ENCODE results near the gene PROP1. TPM values are rescaled to one million over a fixed set of nuclear protein-coding genes. Genes with fewer than 3 reads are reported as not detected.

PROP1 gene
- total and polyA plus RNA-seq, 2 of the 4 experiments (the other 2 are of a cell fraction), result not detected

- Histone ChIP-seq H2AK9ac (replicated peaks; ENCODE audit: low read depth, low read length, poor library complexity) (no peak overlapping the region), H2BK15ac (ENCODE audit: low read depth, low read length) (no peak overlapping the region), H2BK120ac (ENCODE audit: low read depth, low read length) (no peak overlapping the region), H4K8ac (ENCODE audit: low read depth in 2 of 2, low read length in 2 of 2) (no peak overlapping the region), H4K5ac (ENCODE audit: low read depth, low read length) (no peak overlapping the region), H3K9ac (ENCODE audit: low read depth, low read length) (no peak overlapping the region), H2AK5ac (ENCODE audit: low read depth, low read length) (no peak overlapping the region), H3K14ac (replicated peaks; ENCODE audit: low read depth, low read length) (no peak overlapping the region), H3K4me3 (ENCODE audit: insufficient read depth, low read depth, low read length) (no peak overlapping the region), H3K23ac (ENCODE audit: low read depth, low read length) (no peak overlapping the region), H3K9me1 (ENCODE audit: insufficient read depth, low read length) (no peaks in the 10 kb centered on the region), H4K20me1 (ENCODE audit: insufficient read depth, low read length) (no peaks in the 10 kb centered on the region), H3K79me1 (ENCODE audit: low read depth in 1 of 2, low read length in 2 of 2) (no peaks in the 10 kb centered on the region), H3K56ac (ENCODE audit: extremely low read depth, insufficient read depth, low read length) (no peak overlapping the region), H3K36me3 (ENCODE audit: control insufficient read depth, insufficient read depth, low read length) (no peaks in the 10 kb centered on the region), H3K4me2 (ENCODE audit: low read depth, low read length) (no peak overlapping the region), H2BK20ac (ENCODE audit: low read depth, low read length) (no peak overlapping the region), H3K27ac (ENCODE audit: insufficient read depth, low read length) (no peak overlapping the region), H3K9me3 (ENCODE audit: control insufficient read depth, insufficient read depth, low read length) (no peaks in the 10 kb centered on the region), H3K4ac (ENCODE audit: low read depth, low read length) (no peak overlapping the region), H3K27me3 (ENCODE audit: control insufficient read depth, insufficient read depth, low read length) (peaks cover 9% of the 10 kb centered on the region), H2AFZ (replicated peaks; ENCODE audit: low read length, poor library complexity) (no peak overlapping the region), H4K91ac (ENCODE audit: insufficient read depth, low read depth, low read length) (no peak overlapping the region), H3K4me1 (ENCODE audit: control insufficient read depth, insufficient read depth, low read length) (no peaks in the 10 kb centered on the region), H2BK5ac (ENCODE audit: low read depth, low read length, poor library complexity, severe bottlenecking) (no peak overlapping the region), H3K18ac (ENCODE audit: low read depth, low read length) (no peak overlapping the region)
- BruUV-seq (replicated peaks), result no TSS peak
- ATAC-seq (ENCODE audit: low read depth) (no peak), DNase-seq (no peak)
- 46% methylated on average over 1 of the region's 6 CpGs; no CpG with 5 or more reads in 1 of the 2 experiments for WGBS, 2 experiments (ENCODE audit: extremely low coverage in 2 of 2, insufficient read length in 1 of 2)
- in situ Hi-C loops (cut with MboI; ENCODE audit: low sequenced_read_pairs) (no loop called here), dilution Hi-C loops (cut with HindIII; ENCODE audit: low sequenced_read_pairs, unreplicated experiment) (no loop called here), intact Hi-C loops (cut with micrococcal nuclease) (no loop called here)
- CTCF ChIA-PET, result no interaction called here
- POLR2A ChIA-PET (ENCODE audit: unreplicated experiment), result no interaction called here
- no peak for TF ChIP-seq RCOR1 (IDR thresholded peaks at IDR 0.05; ENCODE audit: insufficient replicate concordance, low read length)
- TF ChIP-seq RFX5 (IDR thresholded peaks at IDR 0.05; ENCODE audit: low read depth, low read length), result no peak
- no peak for TF ChIP-seq CHD1 (IDR thresholded peaks at IDR 0.05; ENCODE audit: low read depth, low read length)
- TF ChIP-seq FOS (IDR thresholded peaks at IDR 0.05; ENCODE audit: low read depth, low read length), result no peak
- TF ChIP-seq MAZ (IDR thresholded peaks at IDR 0.05; ENCODE audit: borderline replicate concordance, low read depth, low read length), result no peak
- TF ChIP-seq NFE2L2 (IDR thresholded peaks at IDR 0.05; ENCODE audit: low read depth, low read length), result no peak
- no peak for TF ChIP-seq CTCF (conservative IDR thresholded peaks at IDR 0.05; ENCODE audit: low read depth, low read length)
These were observed 3.6 kb downstream of the PROP1 start for GRCh38 chr5:177992466-177992865.
